Aorta (tissue), 5 donors: ENCODE results near the gene DAB2IP. TPM values are rescaled to one million over a fixed set of nuclear protein-coding genes. Genes with fewer than 3 reads are reported as not detected.

ENCODE experiments used
- ATAC-seq: fragments of 200-7000 bp; cut with Tn5 transposase; one replicate; pipeline ENCODE4 v1.9.1; 2022; ENCODE audit warnings: moderate library complexity; ENCODE audit not compliant: low FRiP score
- DNase-seq, 2 donors: peaks; one replicate each; pipeline ENCODE4 v3.0.0-alpha.2; 2020
- H3K27ac ChIP-seq, 2 donors: one replicate each; pipeline ENCODE4 v1.5.1; 2013; ENCODE audit warnings: low read length in 2 of 2, mild to moderate bottlenecking in 2 of 2, moderate library complexity in 2 of 2, control low read depth in 1 of 2, inconsistent platforms in 1 of 2, low read depth in 1 of 2
- H3K27me3 ChIP-seq, 2 donors: one replicate each; pipeline ENCODE4 v1.6.1; 2013; ENCODE audit warnings: control low read depth in 1 of 2, low read length in 1 of 2, mild to moderate bottlenecking in 1 of 2, moderate library complexity in 1 of 2; ENCODE audit not compliant: insufficient read depth in 2 of 2, control insufficient read depth in 1 of 2
- H3K36me3 ChIP-seq, 2 donors: one replicate each; pipeline ENCODE4 v1.6.1; 2013; ENCODE audit warnings: control low read depth in 1 of 2, low read length in 1 of 2, mild to moderate bottlenecking in 1 of 2; ENCODE audit not compliant: insufficient read depth in 2 of 2, control insufficient read depth in 1 of 2
- H3K4me1 ChIP-seq, 2 donors: one replicate each; pipeline ENCODE4 v1.6.1; 2013; ENCODE audit warnings: low read length in 2 of 2, control low read depth in 1 of 2, mild to moderate bottlenecking in 1 of 2, moderate library complexity in 1 of 2; ENCODE audit not compliant: insufficient read depth in 2 of 2, control insufficient read depth in 1 of 2
- H3K4me3 ChIP-seq, 2 donors: one replicate each; pipeline ENCODE4 v1.5.1; 2013; ENCODE audit warnings: low read length in 2 of 2, control low read depth in 1 of 2, mild to moderate bottlenecking in 1 of 2
- H3K9me3 ChIP-seq: one replicate; pipeline ENCODE4 v1.6.1; 2013; ENCODE audit warnings: mild to moderate bottlenecking, low read length; ENCODE audit not compliant: control insufficient read depth
- WGBS, 2 donors: extraction: QIAGEN DNeasy Blood & Tissue Kit; methylation state at CpG; one replicate each; pipeline ENCODE4 v1.1.7; 2013; 5-methylcytosine and 5-hydroxymethylcytosine counted together
- intact Hi-C, 2 donors: fragments of 100-400 bp; cut with DNase I; formaldehyde crosslinking; loops; one replicate each; pipeline versions ENCODE4 v1.14.2 to v1.15.0; 2022
- polyA plus RNA-seq, 2 donors: library from polyadenylated mRNA; stranded (reverse); fragments of 200-250 nt; gene quantifications; one replicate each; pipeline ENCODE4 v1.2.3, GENCODE V29; 2013
- total RNA-seq, 2 donors: library from RNA; stranded (reverse); fragmentation: NEBNext Ultra II Directional; extraction: Animal tissue kit (Norgen Biotek cat#: 25700); gene quantifications; one replicate each; pipeline ENCODE4 v1.2.1, GENCODE V29; 2021
- donor health status: healthy with polysubstance abuse.
- donor health status: Bipolar disorder and iron deficiency.
- donor health status: DM: no; HTN: no; CAD: no.
- donor health status: DM: no; HTN: no; CAD: no.
- donor health status: DM: yes; HTN: yes; CAD: no.

DAB2IP gene
- total and polyA plus RNA-seq, 4 donors: 12.0 to 75.4 (median 51.4) TPM

GRCh38 chr9:121778252-121779225 lies 127.1 kb downstream of the DAB2IP start:
- H3K9me3 ChIP-seq: no peaks in the 10 kb centered on the region
- DNase-seq (no peak), ATAC-seq (no peak)
- peaks cover 0 to 20% of the 10 kb centered on the region in 2 donors for H3K36me3 ChIP-seq
- no peak overlapping the region for H3K27ac ChIP-seq
- H3K27me3 ChIP-seq: no peaks in the 10 kb centered on the region
- intact Hi-C loops: loop anchor here in 1 of 2 donors (5.0 kb wide), 1 partner anchor 84 kb away; no protein-coding TSS in a partner anchor
- no peak overlapping the region for H3K4me3 ChIP-seq
- H3K4me1 ChIP-seq: no peaks in the 10 kb centered on the region
- 82 to 85% methylated on average over 4 of the region's 4 CpGs for WGBS, 2 donors

GRCh38 chr9:121779381-121780117 lies 128.1 kb downstream of the DAB2IP start:
- Histone ChIP-seq H3K4me3 (no peak overlapping the region), H3K27ac (no peak overlapping the region), H3K36me3 (peaks cover 0 to 22% of the 10 kb centered on the region in 2 donors), H3K9me3 (no peaks in the 10 kb centered on the region), H3K4me1 (no peaks in the 10 kb centered on the region), H3K27me3 (no peaks in the 10 kb centered on the region)
- WGBS, 2 donors: 74 to 78% methylated on average over 13 of the region's 13 CpGs
- intact Hi-C loops: loop anchor here in 1 of 2 donors (5.0 kb wide), 1 partner anchor 83 kb away; no protein-coding TSS in a partner anchor
- DNase-seq (no peak), ATAC-seq (no peak)

DNA sequence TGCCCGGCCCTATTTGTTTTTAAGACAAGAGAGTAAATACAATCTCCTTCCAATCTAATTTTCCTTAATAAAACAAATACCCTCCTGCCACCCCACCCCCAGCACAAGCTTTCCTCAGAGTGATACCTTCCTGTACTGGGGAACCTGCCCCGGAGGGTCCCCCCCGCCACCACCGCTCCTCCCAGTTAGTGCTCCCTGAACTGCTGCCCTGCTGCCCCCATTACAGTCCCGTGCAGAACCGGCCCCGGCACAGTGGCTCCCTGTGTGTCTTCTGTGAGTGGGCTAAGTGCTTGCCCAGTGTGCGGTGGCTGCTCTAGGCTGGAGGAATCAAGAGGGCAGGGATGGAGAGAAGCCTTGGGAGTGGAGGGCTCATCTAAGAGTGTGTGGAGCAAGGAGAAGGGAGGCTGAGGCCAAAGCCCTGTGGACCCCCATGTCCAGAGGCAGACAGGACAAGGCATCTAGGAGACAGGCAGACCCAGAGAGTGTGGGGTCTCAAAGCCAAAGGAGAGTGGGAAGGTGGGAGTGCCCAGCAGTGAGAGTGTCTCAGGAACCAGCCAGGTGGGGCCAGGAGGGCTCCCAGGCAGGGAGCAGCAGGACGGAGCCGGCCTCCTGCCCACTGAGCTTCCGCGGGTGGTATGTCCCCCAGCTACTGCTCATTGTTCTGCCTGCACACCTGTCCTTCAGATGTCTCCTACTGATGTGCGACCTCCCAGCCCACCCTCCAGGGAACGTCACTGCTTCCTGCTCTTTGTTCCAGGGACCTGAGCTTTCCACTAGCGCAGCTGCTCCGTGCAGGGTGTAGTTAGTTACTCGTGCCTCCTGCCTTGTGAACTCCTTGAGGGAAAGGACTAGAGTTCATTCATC lies 129.0 kb downstream of the DAB2IP start:
- Histone ChIP-seq H3K9me3 (no peaks in the 10 kb centered on the region), H3K27ac (no peak overlapping the region), H3K4me3 (no peak overlapping the region), H3K27me3 (no peaks in the 10 kb centered on the region), H3K36me3 (peaks cover 0 to 20% of the 10 kb centered on the region in 2 donors), H3K4me1 (no peaks in the 10 kb centered on the region)
- no peak for DNase-seq
- intact Hi-C loops: no loop called here
- WGBS, 2 donors: 84 to 85% methylated on average over 17 of the region's 17 CpGs
- no peak for ATAC-seq

- Histone ChIP-seq H3K4me3 (no peak overlapping the region), H3K4me1 (no peaks in the 10 kb centered on the region), H3K36me3 (peaks cover 0 to 18% of the 10 kb centered on the region in 2 donors), H3K27me3 (no peaks in the 10 kb centered on the region), H3K27ac (no peak overlapping the region), H3K9me3 (no peaks in the 10 kb centered on the region)
- DNase-seq (no peak), ATAC-seq (no peak)
- intact Hi-C loops: no loop called here
- WGBS, 2 donors: 86 to 89% methylated on average over 8 of the region's 8 CpGs
Observed at GRCh38 chr9:121781145-121781548, 129.7 kb downstream of the DAB2IP start.

DNA sequence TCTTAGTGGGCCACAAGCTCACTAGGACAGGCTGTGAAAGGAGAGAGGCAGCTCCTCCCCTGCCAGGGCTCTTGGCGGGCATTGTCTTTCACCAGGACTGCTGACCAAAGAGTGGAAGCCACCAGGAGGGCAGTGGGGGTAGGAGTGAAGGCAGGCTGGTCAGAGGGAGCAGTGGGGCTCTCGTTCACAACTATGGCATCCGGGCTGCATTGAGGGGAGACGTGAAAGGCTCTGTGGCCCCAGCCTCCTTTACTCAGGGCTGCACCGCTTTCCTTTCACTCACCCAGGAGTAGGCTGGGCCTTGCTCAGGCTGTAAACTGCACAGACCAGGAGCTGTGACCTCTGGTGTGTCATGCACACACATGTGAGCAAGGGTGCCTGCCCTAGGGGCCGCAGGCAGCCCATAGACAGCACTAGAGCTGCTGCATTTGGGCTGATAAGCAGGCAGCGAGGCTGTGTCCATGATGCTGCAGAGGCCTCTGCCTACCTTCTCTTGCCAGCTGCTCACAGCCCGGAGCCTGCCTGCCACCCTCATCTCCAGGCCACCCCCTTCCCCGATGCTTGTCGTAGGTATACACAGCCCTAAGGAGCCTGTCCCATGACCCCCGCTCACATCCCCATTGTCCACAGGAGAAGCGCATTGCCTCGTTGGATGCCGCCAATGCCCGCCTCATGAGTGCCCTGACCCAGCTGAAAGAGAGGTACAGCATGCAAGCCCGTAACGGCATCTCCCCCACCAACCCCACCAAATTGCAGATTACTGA lies 130.4 kb downstream of the DAB2IP start:
- H3K27me3 ChIP-seq: no peaks in the 10 kb centered on the region
- H3K27ac ChIP-seq: no peak overlapping the region
- no peaks in the 10 kb centered on the region for H3K9me3 ChIP-seq
- ATAC-seq (no peak), DNase-seq (no peak)
- 89 to 92% methylated on average over 17 of the region's 17 CpGs for WGBS, 2 donors
- H3K4me1 ChIP-seq: no peaks in the 10 kb centered on the region
- H3K4me3 ChIP-seq: no peak overlapping the region
- peaks cover 0 to 16% of the 10 kb centered on the region in 2 donors for H3K36me3 ChIP-seq
- intact Hi-C loops: no loop called here

DNA sequence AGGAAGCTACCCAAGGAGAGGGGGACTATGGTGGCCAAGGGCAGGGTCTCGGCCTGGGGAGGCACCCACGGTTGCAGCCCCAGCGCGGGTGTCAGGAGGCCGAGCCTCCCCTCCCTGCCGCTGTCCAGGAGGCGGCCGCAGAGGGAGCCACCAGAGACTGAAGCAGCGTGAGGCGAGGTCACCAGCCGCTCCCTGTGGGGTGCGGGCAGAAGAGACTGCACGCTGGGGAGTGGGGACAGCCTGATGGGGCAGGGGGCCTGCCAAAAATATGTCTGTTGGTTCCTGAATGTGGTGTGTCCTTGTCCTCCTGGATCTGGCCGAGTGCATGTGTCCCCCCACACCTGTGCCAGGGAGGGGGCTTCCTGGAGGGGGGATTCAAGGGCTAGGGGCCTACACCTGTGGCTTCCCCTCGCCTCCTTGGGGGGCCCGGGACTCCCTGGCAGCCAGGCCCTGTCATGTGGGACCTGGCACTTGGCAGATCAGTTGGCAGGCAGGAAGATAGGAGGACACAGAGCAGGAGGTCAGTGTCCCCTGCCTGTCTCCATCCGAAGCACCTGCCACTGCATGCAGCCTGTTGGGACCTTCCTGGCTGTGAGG lies 131.2 kb downstream of the DAB2IP start:
- intact Hi-C loops: no loop called here
- no peak overlapping the region for H3K4me3 ChIP-seq
- H3K4me1 ChIP-seq: no peaks in the 10 kb centered on the region
- H3K27me3 ChIP-seq: no peaks in the 10 kb centered on the region
- no peaks in the 10 kb centered on the region for H3K9me3 ChIP-seq
- DNase-seq (no peak), ATAC-seq (no peak)
- 92% methylated on average over 17 of the region's 17 CpGs for WGBS, 2 donors
- H3K27ac ChIP-seq: no peak overlapping the region
- H3K36me3 ChIP-seq: peaks cover 0 to 16% of the 10 kb centered on the region in 2 donors

- Histone ChIP-seq H3K4me3 (no peak overlapping the region), H3K9me3 (no peaks in the 10 kb centered on the region), H3K27ac (no peak overlapping the region), H3K36me3 (peaks cover 0 to 16% of the 10 kb centered on the region in 2 donors), H3K4me1 (no peaks in the 10 kb centered on the region), H3K27me3 (no peaks in the 10 kb centered on the region)
- DNase-seq: no peak
- WGBS, 2 donors: 82 to 94% methylated on average over 2 of the region's 2 CpGs
- ATAC-seq: no peak
- intact Hi-C loops: no loop called here
Observed at GRCh38 chr9:121783111-121783510, 131.7 kb downstream of the DAB2IP start.
